ENCODE data around the gene TRIM62.

The TRIM62 gene

GRCh38 chr1:33181921-33182341 lies at the start of gene TRIM62:
Gene TRIM62, minus strand, starts transcription at chr1:33182043. Its CDS starts 611 bp downstream, at chr1:33181432.
- no peak for FAIRE-seq

GRCh38 chr1:33231166-33231565 lies 49.3 kb upstream of the TRIM62 start:
- no peak for FAIRE-seq

GRCh38 chr1:33228935-33229487 lies 47.2 kb upstream of the TRIM62 start:
- no peak for FAIRE-seq

- FAIRE-seq, result no peak
Observed at GRCh38 chr1:33225586-33225985, 43.7 kb upstream of the TRIM62 start.

- no peak for FAIRE-seq
Observed at GRCh38 chr1:33224166-33224707, 42.4 kb upstream of the TRIM62 start.

- no peak for FAIRE-seq
Observed at GRCh38 chr1:33222381-33222780, 40.5 kb upstream of the TRIM62 start.

- FAIRE-seq, result no peak
Observed at GRCh38 chr1:33221385-33221758, 39.5 kb upstream of the TRIM62 start.

- FAIRE-seq, result no peak
Observed at GRCh38 chr1:33220676-33221384, 39.0 kb upstream of the TRIM62 start.

- FAIRE-seq, result no peak
Observed at GRCh38 chr1:33219886-33220661, 38.2 kb upstream of the TRIM62 start.

- FAIRE-seq, result no peak
Observed at GRCh38 chr1:33211972-33212371, 30.1 kb upstream of the TRIM62 start.

GRCh38 chr1:33206340-33206739 lies 24.5 kb upstream of the TRIM62 start:
- FAIRE-seq, result no peak

- FAIRE-seq, result no peak
Observed at GRCh38 chr1:33195556-33195955, 13.7 kb upstream of the TRIM62 start.

- no peak for FAIRE-seq
Observed at GRCh38 chr1:33191731-33192275, 10.0 kb upstream of the TRIM62 start.

GRCh38 chr1:33190701-33191100 lies 8.9 kb upstream of the TRIM62 start:
- no peak for FAIRE-seq

- no peak for FAIRE-seq
Observed at GRCh38 chr1:33188572-33189275, 6.9 kb upstream of the TRIM62 start.

- no peak for FAIRE-seq
Observed at GRCh38 chr1:33186936-33187335, 5.1 kb upstream of the TRIM62 start.

GRCh38 chr1:33185541-33185940 lies 3.7 kb upstream of the TRIM62 start:
- FAIRE-seq, result no peak

GRCh38 chr1:33183306-33183705 lies 1.5 kb upstream of the TRIM62 start:
- no peak for FAIRE-seq

GRCh38 chr1:33182896-33183295 lies 1.1 kb upstream of the TRIM62 start:
- FAIRE-seq, result no peak

GRCh38 chr1:33182401-33182841 lies 578 bp upstream of the TRIM62 start:
- FAIRE-seq, result no peak

GRCh38 chr1:33180911-33181890 lies 642 bp downstream of the TRIM62 start:
- no peak for FAIRE-seq

Measured in G401.6 (cell line).